ENCODE results near the gene CPT2.

The CPT2 gene

GRCh38 chr1:53163291-53163768 lies 33.3 kb upstream of the CPT2 start:
- H3K27me3 ChIP-seq (ENCODE audit: control insufficient read depth, insufficient read depth, low read length), result no peaks in the 10 kb centered on the region
- DNase-seq (ENCODE audit: low read depth, low spot score), result no peak
- WGBS (ENCODE audit: insufficient coverage, insufficient read length), result no CpG with 5 or more reads among the region's 10 CpGs
- H3K4me3 ChIP-seq (ENCODE audit: low read length), result no peak overlapping the region
- H3K27ac ChIP-seq (ENCODE audit: low read length), result no peak overlapping the region
- H3K9me3 ChIP-seq (ENCODE audit: control insufficient read depth, insufficient read depth, low read length), result no peaks in the 10 kb centered on the region
- no peaks in the 10 kb centered on the region for H3K36me3 ChIP-seq (ENCODE audit: control insufficient read depth, insufficient read depth, low read length)
- H3K4me1 ChIP-seq (ENCODE audit: control insufficient read depth, insufficient read depth, low read length), result no peaks in the 10 kb centered on the region

GRCh38 chr1:53165408-53165961 lies 31.1 kb upstream of the CPT2 start:
- no peak for DNase-seq (ENCODE audit: low read depth, low spot score)
- Histone ChIP-seq H3K36me3 (ENCODE audit: control insufficient read depth, insufficient read depth, low read length) (no peaks in the 10 kb centered on the region), H3K9me3 (ENCODE audit: control insufficient read depth, insufficient read depth, low read length) (no peaks in the 10 kb centered on the region), H3K4me3 (ENCODE audit: low read length) (no peak overlapping the region), H3K4me1 (ENCODE audit: control insufficient read depth, insufficient read depth, low read length) (no peaks in the 10 kb centered on the region), H3K27me3 (ENCODE audit: control insufficient read depth, insufficient read depth, low read length) (no peaks in the 10 kb centered on the region), H3K27ac (ENCODE audit: low read length) (no peak overlapping the region)
- WGBS (ENCODE audit: insufficient coverage, insufficient read length), result no CpG with 5 or more reads among the region's 5 CpGs

- no peak overlapping the region for H3K27ac ChIP-seq (ENCODE audit: low read length)
- no CpG with 5 or more reads among the region's 6 CpGs for WGBS (ENCODE audit: insufficient coverage, insufficient read length)
- no peaks in the 10 kb centered on the region for H3K9me3 ChIP-seq (ENCODE audit: control insufficient read depth, insufficient read depth, low read length)
- H3K27me3 ChIP-seq (ENCODE audit: control insufficient read depth, insufficient read depth, low read length), result no peaks in the 10 kb centered on the region
- no peak for DNase-seq (ENCODE audit: low read depth, low spot score)
- H3K36me3 ChIP-seq (ENCODE audit: control insufficient read depth, insufficient read depth, low read length), result no peaks in the 10 kb centered on the region
- no peaks in the 10 kb centered on the region for H3K4me1 ChIP-seq (ENCODE audit: control insufficient read depth, insufficient read depth, low read length)
- H3K4me3 ChIP-seq (ENCODE audit: low read length), result no peak overlapping the region
These were observed 30.3 kb upstream of the CPT2 start for GRCh38 chr1:53166366-53166765.

GRCh38 chr1:53166912-53167311 lies 29.7 kb upstream of the CPT2 start:
- Histone ChIP-seq H3K4me3 (ENCODE audit: low read length) (no peak overlapping the region), H3K36me3 (ENCODE audit: control insufficient read depth, insufficient read depth, low read length) (no peaks in the 10 kb centered on the region), H3K4me1 (ENCODE audit: control insufficient read depth, insufficient read depth, low read length) (no peaks in the 10 kb centered on the region), H3K9me3 (ENCODE audit: control insufficient read depth, insufficient read depth, low read length) (no peaks in the 10 kb centered on the region), H3K27me3 (ENCODE audit: control insufficient read depth, insufficient read depth, low read length) (no peaks in the 10 kb centered on the region), H3K27ac (ENCODE audit: low read length) (no peak overlapping the region)
- no peak for DNase-seq (ENCODE audit: low read depth, low spot score)
- WGBS (ENCODE audit: insufficient coverage, insufficient read length), result no CpG with 5 or more reads among the region's 8 CpGs

- Histone ChIP-seq H3K27ac (ENCODE audit: low read length) (no peak overlapping the region), H3K4me1 (ENCODE audit: control insufficient read depth, insufficient read depth, low read length) (no peaks in the 10 kb centered on the region), H3K36me3 (ENCODE audit: control insufficient read depth, insufficient read depth, low read length) (no peaks in the 10 kb centered on the region), H3K4me3 (ENCODE audit: low read length) (no peak overlapping the region), H3K27me3 (ENCODE audit: control insufficient read depth, insufficient read depth, low read length) (no peaks in the 10 kb centered on the region), H3K9me3 (ENCODE audit: control insufficient read depth, insufficient read depth, low read length) (no peaks in the 10 kb centered on the region)
- no peak for DNase-seq (ENCODE audit: low read depth, low spot score)
- WGBS (ENCODE audit: insufficient coverage, insufficient read length), result no CpG with 5 or more reads among the region's 6 CpGs
These were observed 24.0 kb upstream of the CPT2 start for GRCh38 chr1:53172426-53173128.

- no peaks in the 10 kb centered on the region for H3K4me1 ChIP-seq (ENCODE audit: control insufficient read depth, insufficient read depth, low read length)
- no peaks in the 10 kb centered on the region for H3K36me3 ChIP-seq (ENCODE audit: control insufficient read depth, insufficient read depth, low read length)
- no peaks in the 10 kb centered on the region for H3K27me3 ChIP-seq (ENCODE audit: control insufficient read depth, insufficient read depth, low read length)
- H3K9me3 ChIP-seq (ENCODE audit: control insufficient read depth, insufficient read depth, low read length), result no peaks in the 10 kb centered on the region
- no peak for DNase-seq (ENCODE audit: low read depth, low spot score)
- H3K27ac ChIP-seq (ENCODE audit: low read length), result no peak overlapping the region
- no CpG with 5 or more reads among the region's 10 CpGs for WGBS (ENCODE audit: insufficient coverage, insufficient read length)
- H3K4me3 ChIP-seq (ENCODE audit: low read length), result no peak overlapping the region
These were observed 21.4 kb upstream of the CPT2 start for GRCh38 chr1:53174971-53175913.

GRCh38 chr1:53176452-53177208 lies 20.0 kb upstream of the CPT2 start:
- no peak overlapping the region for H3K27ac ChIP-seq (ENCODE audit: low read length)
- no CpG with 5 or more reads among the region's 10 CpGs for WGBS (ENCODE audit: insufficient coverage, insufficient read length)
- no peak overlapping the region for H3K4me3 ChIP-seq (ENCODE audit: low read length)
- H3K9me3 ChIP-seq (ENCODE audit: control insufficient read depth, insufficient read depth, low read length), result no peaks in the 10 kb centered on the region
- H3K36me3 ChIP-seq (ENCODE audit: control insufficient read depth, insufficient read depth, low read length), result no peaks in the 10 kb centered on the region
- DNase-seq (ENCODE audit: low read depth, low spot score), result no peak
- no peaks in the 10 kb centered on the region for H3K27me3 ChIP-seq (ENCODE audit: control insufficient read depth, insufficient read depth, low read length)
- H3K4me1 ChIP-seq (ENCODE audit: control insufficient read depth, insufficient read depth, low read length), result no peaks in the 10 kb centered on the region

- Histone ChIP-seq H3K4me1 (ENCODE audit: control insufficient read depth, insufficient read depth, low read length) (no peaks in the 10 kb centered on the region), H3K27me3 (ENCODE audit: control insufficient read depth, insufficient read depth, low read length) (no peaks in the 10 kb centered on the region), H3K36me3 (ENCODE audit: control insufficient read depth, insufficient read depth, low read length) (no peaks in the 10 kb centered on the region), H3K9me3 (ENCODE audit: control insufficient read depth, insufficient read depth, low read length) (no peaks in the 10 kb centered on the region), H3K4me3 (ENCODE audit: low read length) (no peak overlapping the region), H3K27ac (ENCODE audit: low read length) (no peak overlapping the region)
- WGBS (ENCODE audit: insufficient coverage, insufficient read length), result no CpG with 5 or more reads among the region's 2 CpGs
- DNase-seq (ENCODE audit: low read depth, low spot score), result no peak
These were observed 16.4 kb upstream of the CPT2 start for GRCh38 chr1:53180226-53180625.

GRCh38 chr1:53180951-53181350 lies 15.7 kb upstream of the CPT2 start:
- no peaks in the 10 kb centered on the region for H3K9me3 ChIP-seq (ENCODE audit: control insufficient read depth, insufficient read depth, low read length)
- H3K4me1 ChIP-seq (ENCODE audit: control insufficient read depth, insufficient read depth, low read length), result no peaks in the 10 kb centered on the region
- H3K36me3 ChIP-seq (ENCODE audit: control insufficient read depth, insufficient read depth, low read length), result no peaks in the 10 kb centered on the region
- H3K27me3 ChIP-seq (ENCODE audit: control insufficient read depth, insufficient read depth, low read length), result no peaks in the 10 kb centered on the region
- no peak overlapping the region for H3K27ac ChIP-seq (ENCODE audit: low read length)
- no peak for DNase-seq (ENCODE audit: low read depth, low spot score)
- H3K4me3 ChIP-seq (ENCODE audit: low read length), result no peak overlapping the region
- no CpG with 5 or more reads among the region's 5 CpGs for WGBS (ENCODE audit: insufficient coverage, insufficient read length)

- no CpG with 5 or more reads among the region's 16 CpGs for WGBS (ENCODE audit: insufficient coverage, insufficient read length)
- H3K4me3 ChIP-seq (ENCODE audit: low read length), result no peak overlapping the region
- H3K36me3 ChIP-seq (ENCODE audit: control insufficient read depth, insufficient read depth, low read length), result no peaks in the 10 kb centered on the region
- no peaks in the 10 kb centered on the region for H3K9me3 ChIP-seq (ENCODE audit: control insufficient read depth, insufficient read depth, low read length)
- no peak overlapping the region for H3K27ac ChIP-seq (ENCODE audit: low read length)
- peak; percentile 60 for DNase-seq (ENCODE audit: low read depth, low spot score)
- H3K27me3 ChIP-seq (ENCODE audit: control insufficient read depth, insufficient read depth, low read length), result no peaks in the 10 kb centered on the region
- H3K4me1 ChIP-seq (ENCODE audit: control insufficient read depth, insufficient read depth, low read length), result no peaks in the 10 kb centered on the region
These were observed 14.5 kb upstream of the CPT2 start for GRCh38 chr1:53182111-53182593.
